GM18508 (cell line): ENCODE data around the gene SNX10.

Source experiments
- ATAC-seq: cut with Tn5 transposase; IDR thresholded peaks from one replicate; pipeline ENCODE4 v1.9.1; 2021; ENCODE audit warnings: moderate number of reproducible peaks; ENCODE audit not compliant: insufficient read depth, unreplicated experiment

Gene SNX10

DNA sequence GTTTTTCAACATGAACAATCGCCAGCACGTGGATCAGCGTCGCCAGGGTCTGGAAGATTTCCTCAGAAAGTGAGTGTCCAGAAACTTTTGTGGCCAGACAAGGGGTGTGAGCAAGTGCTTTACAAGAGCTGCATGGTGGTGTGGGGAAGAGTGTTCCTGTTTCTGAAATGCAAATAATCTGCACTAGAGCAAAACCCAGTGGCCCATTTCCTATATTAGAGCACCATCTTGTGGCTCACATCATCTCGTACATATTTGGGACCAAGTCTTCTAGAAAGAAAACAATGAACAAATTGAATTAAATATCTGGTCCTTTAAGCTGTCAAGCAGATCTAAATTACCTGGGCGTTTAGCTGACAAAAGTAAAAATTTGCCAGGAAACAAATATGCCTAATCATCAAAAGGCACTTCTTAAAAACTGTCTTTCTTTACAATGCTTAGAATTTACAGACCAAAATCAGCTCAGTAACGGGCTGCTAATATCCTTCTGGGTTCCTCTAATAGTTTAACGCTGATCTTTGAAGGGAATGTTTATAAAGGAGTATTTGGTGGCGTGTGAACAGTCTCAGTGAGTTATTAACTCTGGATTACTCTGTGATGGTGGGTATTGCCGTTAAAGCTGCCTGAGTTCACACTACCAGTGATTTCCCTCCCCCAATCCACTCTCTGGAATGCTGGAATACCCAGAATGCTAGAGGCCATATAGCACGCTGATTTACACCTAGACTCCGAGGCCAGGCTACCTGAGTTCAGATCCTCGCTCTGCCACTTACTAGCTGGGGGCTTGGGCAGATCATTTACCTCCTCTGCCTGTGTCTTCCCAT lies 73.6 kb downstream of the SNX10 start:
- ATAC-seq, result peak; percentile 44

DNA sequence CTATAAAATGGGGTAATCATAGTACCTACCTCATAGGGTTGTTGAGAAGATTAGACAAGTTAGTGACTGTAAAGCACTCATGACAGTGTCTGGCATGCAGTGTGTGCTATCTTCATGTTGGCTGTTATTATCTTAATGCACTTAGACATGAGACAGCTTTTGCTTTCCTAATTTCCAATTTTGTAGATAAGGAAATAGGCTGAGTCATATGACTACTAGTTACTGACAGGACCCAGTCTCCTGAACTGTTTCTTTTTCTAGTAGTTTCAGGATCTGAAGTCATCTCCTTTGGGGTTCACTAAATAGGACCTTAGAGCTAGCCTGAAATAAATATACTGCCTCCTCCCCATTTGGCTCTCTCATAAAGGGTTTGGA lies 74.2 kb downstream of the SNX10 start:
- ATAC-seq, result no peak

DNA sequence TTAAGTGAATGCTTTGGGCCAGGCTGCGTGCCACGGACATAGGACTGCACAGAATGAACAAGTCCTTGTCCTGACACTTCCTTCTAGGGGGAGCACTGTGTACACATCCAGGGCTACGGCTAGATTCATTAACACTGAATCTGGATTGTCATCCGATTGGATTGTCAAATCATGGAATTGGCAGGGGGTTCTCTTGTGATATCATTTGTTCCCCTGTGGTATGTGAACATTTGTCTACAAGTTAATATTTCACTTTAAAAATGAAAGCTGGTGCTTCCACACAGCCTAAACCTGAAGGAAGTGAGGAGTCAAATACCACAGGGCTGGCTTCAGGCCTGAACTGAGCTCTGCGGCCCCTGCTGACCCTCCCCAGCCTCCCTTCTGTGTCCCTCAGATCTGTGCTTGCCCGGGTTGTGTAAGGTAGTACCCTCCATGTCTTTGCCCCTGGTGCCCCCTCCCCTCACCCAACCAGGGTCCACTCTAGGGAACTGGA lies 75.6 kb downstream of the SNX10 start:
- no peak for ATAC-seq

DNA sequence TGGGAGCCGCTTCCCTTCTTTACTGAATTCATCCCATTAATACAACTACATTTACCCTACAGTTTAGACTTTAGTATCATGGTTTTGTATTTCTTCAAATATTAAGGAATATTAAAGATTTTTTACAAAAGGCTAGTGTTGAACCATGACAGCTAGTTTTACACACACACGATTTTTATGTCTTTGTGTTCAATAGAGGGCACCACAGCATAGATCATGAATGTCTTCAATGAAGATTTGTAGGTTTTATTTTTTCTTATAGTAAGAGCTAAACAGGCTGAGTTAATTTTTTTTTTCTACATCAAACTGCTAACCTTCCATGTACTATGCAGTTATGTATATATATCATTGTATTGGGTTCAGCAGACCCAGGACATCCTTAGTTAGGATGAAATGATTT lies 76.9 kb downstream of the SNX10 start:
- ATAC-seq, result no peak

DNA sequence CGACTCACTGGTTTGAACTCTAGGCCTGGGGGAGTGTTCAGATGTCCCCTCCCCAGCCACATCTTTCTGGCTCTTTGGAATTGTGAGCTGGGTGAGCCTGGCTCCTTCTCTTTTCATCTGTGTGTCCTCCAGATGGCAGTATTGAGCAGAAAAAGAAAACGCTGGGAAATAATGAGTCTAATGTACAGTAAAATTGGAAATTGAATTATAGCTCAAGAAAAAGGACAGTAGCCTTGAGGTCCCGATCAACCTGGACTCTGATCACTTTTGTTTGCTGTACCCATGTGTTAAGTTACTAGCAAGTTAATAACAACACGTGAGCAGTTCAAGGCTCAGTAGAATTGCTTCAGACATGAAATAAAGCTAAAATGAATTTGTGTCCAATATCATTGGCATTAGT lies 77.9 kb downstream of the SNX10 start:
- no peak for ATAC-seq

DNA sequence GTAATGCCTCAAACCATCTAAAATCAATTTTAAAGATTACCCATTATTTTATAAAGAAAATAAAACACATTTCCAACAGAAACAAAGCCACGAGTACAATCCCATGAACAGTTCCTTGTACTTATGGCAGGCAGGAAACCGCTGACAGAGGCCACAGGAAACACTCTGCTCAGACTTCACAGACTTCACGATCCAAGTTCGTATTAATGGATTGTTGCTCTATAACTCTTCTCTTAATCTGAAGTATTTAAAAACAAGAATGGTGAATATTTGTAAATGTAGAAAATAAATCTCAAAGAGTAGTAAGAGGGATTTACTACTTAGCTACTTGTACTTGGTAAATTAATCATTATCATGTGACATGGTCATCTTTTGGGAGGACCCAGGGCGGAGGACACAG lies 78.3 kb downstream of the SNX10 start:
- ATAC-seq, result no peak

DNA sequence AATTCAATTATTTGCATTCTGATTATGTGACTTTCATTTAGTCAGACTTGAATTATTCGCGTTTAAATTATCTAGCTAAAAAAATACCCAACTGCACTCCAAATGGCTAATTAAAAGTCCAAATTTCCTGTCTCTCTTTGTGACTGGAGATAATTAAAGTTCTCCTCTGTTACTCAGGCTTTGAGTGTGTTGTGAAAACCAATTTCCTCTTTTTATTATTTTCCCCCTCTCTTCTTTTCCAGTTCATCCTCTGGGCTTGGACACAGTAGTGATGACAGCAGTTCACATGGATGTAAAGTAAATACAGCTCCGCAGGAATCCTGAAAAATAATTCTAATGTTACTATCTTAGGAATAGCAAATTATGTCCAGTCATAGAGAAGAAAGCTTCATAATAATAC lies 80.6 kb downstream of the SNX10 start:
- no peak for ATAC-seq

DNA sequence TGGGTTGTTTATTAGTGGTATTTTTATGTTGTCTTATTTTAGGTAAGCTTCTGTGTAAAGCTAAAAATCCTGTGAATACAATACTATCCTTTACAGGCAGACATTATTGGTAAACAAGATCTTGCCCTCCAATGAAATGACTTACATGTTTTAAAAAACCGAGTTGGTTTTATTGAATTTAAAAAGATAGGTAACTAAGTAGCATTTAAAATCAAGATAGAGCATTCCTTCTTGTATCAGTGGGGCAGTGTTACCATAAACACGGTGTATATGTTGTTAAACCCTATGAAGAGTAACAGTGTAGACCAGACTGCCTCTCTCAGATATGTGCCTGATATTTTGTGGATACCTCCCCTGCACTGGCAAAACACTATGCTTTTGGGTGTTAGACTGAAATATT lies 81.0 kb downstream of the SNX10 start:
- ATAC-seq, result no peak

DNA sequence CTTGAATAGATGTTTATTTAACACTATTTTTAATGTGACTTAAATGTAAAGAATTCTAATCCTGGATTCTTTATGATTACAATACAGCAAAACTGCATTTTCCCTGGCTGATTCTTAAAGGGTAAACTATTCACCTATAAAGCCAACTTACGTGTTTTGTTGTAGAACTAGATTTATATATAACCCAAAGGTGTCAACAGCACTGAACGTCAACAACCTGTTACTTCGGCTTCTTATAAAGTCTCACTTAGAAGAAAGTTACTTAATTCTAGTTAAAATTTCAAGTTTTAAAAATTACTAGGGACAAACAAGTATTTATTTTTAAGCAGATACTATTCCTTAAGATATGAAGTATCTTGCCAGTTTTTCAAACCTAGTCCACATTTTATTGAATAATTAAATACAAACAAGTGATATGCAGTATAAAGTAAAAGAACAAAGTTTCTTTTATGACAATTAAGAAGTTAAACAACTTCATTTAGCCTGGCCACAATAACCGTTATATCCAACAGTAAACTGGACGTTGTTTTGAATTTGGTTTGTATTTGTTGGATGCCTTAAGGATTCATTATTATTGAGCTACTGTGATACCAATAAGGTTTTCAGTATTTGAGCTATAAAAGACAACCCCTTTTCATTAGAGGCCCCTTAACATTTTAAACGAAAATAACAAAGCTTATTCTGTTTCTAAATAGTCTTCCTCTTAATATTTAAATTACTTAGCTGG lies 83.1 kb downstream of the SNX10 start:
- no peak for ATAC-seq

DNA sequence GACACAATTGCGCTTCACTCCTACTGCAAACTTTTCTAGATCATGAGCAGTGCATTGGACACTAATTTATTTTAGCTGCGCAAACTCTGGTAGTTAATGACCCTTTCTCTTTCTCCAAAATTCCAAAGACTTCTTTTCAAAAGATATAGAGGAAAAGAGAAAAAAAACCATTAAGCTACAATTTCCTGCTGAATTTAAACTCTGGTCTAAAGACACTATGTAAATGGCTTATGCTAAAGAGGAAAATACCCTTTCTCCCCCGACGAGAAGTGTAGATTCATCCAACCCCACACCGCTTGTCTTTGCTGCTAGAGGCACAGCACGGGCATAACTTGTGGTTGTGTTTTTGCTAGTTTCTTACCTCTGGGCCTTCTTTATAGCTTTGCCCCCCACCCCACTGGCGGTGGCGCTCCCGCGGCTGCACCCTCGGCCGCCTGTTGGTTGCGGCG lies 84.1 kb downstream of the SNX10 start:
- ATAC-seq, result no peak

DNA sequence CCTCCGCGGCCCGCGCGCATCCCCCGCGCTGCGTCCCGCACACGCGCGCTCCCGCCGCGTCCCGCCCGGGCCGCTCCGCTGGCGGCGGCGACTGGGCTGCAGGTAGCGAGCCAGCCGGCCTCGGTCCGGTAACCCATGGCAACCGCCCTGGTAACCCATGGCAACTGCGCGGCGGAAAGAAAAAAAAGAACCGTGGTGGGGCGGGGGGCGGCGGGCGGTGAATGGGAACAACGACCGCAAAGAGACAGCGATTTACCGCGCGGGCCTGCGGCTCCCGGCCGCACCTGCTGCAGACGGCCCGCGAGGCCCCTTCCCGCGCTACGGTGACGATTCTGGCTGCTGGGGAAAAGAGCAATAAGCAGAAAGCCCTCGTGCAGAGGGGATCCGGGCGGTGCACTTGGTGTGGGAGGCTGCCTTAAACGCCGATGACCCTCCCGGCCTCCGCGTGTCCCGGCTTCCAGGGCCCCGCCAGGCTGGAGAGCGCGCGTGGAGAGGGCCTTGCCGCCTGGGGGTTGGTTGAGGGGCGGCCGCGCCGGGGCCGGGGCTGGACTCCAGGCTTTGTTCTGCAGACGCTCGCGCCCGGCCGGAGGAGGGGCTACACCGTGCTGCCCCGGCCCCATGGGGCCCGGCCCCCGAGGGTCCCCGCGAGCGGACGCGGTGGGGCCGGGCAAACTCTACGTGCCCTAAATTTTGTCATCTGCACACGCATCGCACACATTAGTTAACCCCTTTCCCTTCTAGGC lies 84.7 kb downstream of the SNX10 start:
- ATAC-seq, result no peak

DNA sequence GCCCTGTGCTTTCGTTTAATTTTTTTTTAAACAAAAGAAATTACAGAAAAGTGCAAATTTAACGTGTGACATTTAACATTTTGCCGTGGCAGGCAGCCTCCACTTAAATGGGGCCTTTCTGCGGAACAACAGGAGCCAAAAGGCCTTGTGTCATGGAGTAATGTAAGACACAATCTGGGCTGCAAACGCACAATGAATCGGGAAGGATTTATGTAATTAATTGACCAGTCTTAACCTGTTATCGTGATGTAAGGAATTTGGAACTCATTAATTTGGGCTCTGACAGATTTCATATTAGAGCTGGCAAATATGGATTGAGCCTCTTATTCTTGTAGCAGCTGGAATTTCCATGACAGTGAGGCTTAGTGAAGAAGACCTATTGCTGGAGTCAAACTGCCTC lies 86.4 kb downstream of the SNX10 start:
- no peak for ATAC-seq

DNA sequence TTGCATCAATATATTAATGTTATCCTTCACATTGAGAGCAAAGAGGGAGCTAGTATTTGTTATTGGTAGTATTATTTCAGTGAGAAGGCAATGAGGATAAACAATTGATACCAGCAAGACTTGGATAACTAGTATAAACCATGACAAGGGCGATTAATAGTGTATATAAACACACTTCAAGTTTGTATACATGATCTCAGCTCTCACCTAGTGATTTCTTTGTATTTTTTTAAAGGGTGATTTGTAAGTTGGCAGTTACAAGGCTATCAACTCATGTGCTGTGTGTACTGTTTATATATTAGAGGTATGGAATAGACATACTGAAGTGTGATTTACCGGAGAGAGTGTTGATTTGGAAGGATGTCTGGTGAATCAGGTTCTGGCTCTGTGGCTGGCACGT lies 88.0 kb downstream of the SNX10 start:
- no peak for ATAC-seq

DNA sequence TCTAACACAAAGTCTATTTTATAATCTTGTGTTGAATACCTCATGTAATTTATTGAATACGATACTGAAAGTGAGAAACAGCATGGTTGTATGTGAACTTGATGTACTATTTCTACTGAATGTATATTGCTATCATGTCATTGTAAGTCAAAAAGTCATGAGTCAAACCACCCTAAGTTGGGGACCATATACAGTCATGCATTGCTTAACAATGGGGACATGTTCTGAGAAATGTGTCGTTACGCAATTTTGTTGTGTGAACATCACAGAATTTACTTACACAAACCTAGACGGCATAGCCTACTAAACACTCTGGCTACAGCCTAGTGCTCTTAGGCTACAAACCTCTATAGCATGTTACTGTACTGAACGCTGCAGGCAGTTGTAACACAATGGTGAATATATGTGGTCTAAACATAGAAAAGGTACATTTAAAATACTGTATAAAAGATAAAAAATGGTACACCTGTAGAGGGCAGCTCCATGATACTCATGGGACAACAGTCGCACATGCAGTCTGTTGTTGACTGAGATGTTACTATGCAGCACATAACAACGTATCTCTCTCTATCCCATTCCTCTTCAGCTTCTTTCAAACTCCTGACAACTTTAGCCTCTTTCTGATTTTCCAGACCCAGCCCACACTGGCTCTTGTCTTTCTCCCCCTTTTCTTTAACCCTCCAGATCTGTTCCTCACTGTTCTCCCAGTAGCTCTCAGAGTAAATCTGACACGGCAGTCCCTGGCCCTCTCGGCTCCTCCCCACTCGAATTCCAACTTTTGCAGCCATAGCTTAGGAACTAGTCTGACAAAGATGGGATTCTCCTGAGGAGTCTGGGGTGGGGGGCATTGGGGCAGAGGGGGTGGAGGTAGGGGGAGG lies 90.1 kb downstream of the SNX10 start:
- ATAC-seq, result no peak

DNA sequence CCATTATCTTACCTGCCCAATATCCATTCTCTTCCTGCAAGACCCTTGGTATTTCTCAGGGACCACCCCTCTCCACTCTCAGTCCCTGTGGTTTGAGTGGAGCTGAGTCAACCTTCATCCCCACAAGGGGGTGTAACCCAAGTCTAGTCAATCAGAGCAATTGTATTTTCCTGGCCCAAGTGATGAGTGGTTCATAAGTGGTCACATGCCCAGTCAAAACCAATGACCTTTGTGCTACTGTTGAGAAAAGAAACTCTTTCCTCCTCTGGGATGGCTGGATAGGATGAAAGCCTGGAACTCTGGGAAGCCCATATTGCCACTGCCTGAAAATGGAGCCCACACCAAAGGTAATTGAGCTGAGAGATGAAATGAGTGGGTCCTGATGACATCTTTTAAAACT lies 93.6 kb downstream of the SNX10 start:
- no peak for ATAC-seq

DNA sequence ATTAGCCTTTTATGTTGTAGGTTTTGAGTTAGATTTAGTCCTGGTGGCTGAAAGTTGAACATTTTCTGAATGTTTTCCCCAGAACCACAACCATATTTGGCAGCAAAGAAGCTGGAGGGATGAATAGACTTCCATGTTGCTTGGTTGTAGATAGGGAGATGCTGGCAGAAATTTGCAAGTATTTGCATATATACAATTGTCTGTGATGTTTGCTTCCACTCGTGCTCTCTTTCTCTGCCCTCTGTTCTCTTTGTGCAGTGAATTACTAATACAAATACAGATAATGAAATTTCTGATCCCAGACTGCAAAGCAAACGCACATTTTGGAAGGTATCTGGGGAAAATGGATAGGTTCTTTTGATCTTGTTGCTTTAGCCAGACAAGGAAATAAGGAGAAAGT lies 96.1 kb downstream of the SNX10 start:
- no peak for ATAC-seq

DNA sequence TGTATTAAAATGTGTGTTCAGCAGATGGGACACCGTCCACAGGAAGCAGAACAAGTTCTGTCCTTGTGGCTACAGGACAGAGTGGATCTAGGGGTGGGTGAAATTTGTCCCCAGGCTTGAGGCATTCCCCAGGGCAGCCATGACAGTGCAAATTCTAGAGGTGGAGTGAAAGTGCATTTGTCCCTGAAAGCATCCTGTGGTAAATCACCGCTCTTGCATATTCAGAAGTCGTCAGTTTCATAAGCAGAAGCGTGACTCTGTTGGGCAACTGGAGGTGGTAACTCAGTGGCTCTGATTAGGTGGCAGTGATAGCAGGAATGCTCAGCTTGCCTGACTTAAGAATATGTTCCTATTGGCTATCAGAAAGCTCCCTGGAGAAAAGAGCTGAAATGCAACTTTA lies 96.6 kb downstream of the SNX10 start:
- ATAC-seq, result no peak

DNA sequence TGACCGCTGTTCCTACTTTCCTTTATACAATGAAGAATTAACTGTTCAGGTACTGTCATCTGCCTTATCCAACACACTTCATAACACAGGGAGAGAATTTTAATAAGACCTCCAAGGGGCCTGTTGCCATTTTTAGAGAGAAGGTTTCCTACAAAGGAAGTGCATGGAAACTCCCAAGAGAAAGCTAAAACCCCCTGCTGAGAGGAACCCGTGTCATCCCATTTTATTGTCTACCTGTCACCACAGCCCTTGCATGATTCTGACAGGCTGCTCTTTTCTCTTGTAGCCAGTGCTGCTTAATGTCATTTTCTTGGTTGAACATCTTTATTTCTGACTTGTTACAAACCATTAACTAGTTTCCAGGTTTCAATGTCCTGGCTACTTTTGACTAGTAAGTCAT lies 98.4 kb downstream of the SNX10 start:
- ATAC-seq, result no peak

DNA sequence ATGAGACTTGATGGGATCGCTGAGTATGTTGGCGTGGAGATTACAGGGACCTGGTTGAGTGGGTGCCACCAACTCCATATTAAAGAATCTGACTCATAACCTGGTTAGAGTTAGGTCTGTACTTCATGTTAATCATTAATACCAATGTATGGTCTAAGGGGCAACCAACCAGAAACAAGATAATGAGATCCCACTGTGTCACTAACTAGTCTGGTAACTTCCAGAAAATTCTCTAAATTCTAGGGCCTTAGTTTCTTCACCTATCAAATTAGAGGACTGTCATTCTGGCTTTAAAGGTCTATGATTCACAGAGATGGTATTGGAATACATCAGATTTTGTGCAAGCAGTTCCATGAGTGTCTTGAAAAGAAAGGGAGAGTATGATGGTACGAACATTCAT lies 102.2 kb downstream of the SNX10 start:
- no peak for ATAC-seq

DNA sequence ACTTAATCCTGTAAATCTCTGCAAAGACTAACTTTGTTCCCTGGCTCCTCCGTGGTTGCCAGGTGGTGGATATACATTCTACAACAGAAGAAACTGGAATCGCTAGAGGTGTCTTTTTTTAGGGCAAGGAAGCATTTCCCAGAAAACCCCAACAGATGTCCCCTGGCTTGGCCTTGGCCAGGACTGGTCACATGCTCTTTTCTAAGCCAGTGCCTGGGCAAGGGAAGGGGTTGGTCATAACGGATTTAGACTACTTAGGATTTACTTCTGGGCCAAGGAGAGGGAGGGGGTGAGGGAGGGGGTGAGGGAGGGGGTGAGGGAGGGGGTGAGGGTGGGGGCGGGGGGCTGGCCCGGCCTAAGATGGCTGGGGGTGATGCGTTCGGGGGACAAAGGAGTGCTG lies 105.7 kb downstream of the SNX10 start:
- ATAC-seq, result no peak
